Prostate gland (tissue), 2 donors: ENCODE data around the gene COMT. TPM values are rescaled to one million over a fixed set of nuclear protein-coding genes. Genes with fewer than 3 reads are reported as not detected.

Source experiments
- DNase-seq: peaks from one replicate; pipeline ENCODE4 v3.0.0-alpha.2; 2019; ENCODE audit warnings: low spot score
- H3K27ac ChIP-seq, 2 donors: fragments of 200-600 bp; sonication (generic); 2 replicates each; pipeline ENCODE4 v1.5.1; 2017 to 2019
- H3K27me3 ChIP-seq: fragments of 200-600 bp; sonication (generic); replicated peaks from 2 replicates; pipeline ENCODE4 v1.5.1; 2019; ENCODE audit not compliant: insufficient read depth
- H3K36me3 ChIP-seq, 2 donors: fragments of 200-600 bp; sonication (generic); 1 replicate in 1 of 2; 2 replicates in 1 of 2; pipeline versions ENCODE4 v1.5.1 to v1.8.1; 2017 to 2019
- H3K4me1 ChIP-seq: fragments of 200-600 bp; sonication (generic); replicated peaks from 2 replicates; pipeline ENCODE4 v1.5.1; 2019
- H3K4me3 ChIP-seq, 2 donors: fragments of 200-600 bp; sonication (generic); 2 replicates each; pipeline ENCODE4 v1.5.1; 2017 to 2019
- H3K9me3 ChIP-seq: fragments of 200-600 bp; sonication (generic); 2 replicates; pipeline ENCODE4 v1.5.1; 2017
- CTCF ChIP-seq, 4 experiments: fragments of 200-600 bp in 2 of 4; fragments of 450-650 bp in 2 of 4; sonication (generic) in 2 of 4; IDR thresholded peaks; 1 replicate in 3 of 4; 2 replicates in 1 of 4; pipeline ENCODE4 v1.5.1; 2016 to 2019; ENCODE audit warnings: antibody characterized with exemption in 4 of 4, mild to moderate bottlenecking in 2 of 4, moderate library complexity in 2 of 4
- POLR2A ChIP-seq: fragments of 450-650 bp; IDR thresholded peaks from one replicate; pipeline ENCODE4 v1.6.1; 2016; ENCODE audit warnings: antibody characterized with exemption, mild to moderate bottlenecking
- POLR2AphosphoS5 ChIP-seq: sonication (generic); formaldehyde crosslinking; IDR thresholded peaks from one replicate; pipeline ENCODE4 v1.6.1; 2017; ENCODE audit warnings: antibody characterized with exemption
- WGBS: methylation state at CpG from one replicate; pipeline ENCODE4 v1.1.5; 2018; 5-methylcytosine and 5-hydroxymethylcytosine counted together
- intact Hi-C: fragments of 100-400 bp; cut with DNase I; formaldehyde crosslinking; loops from one replicate; pipeline ENCODE4 v1.14.2; 2022
- total RNA-seq, 2 donors: library from RNA; depleted of rRNA; stranded (reverse); fragments of >200 nt; gene quantifications; one replicate each; pipeline ENCODE4 v1.1.0, GENCODE V29; 2016

COMT gene
- total RNA-seq, 2 donors from 2014 or later, result 456 to 513 TPM

GRCh38 chr22:19895160-19895849 is 46.3 kb upstream of the COMT start:
- Histone ChIP-seq H3K27me3 (no peaks in the 10 kb centered on the region), H3K4me3 (no peak overlapping the region), H3K36me3 (no peaks in the 10 kb centered on the region), H3K27ac (no peak overlapping the region), H3K4me1 (peaks cover 21% of the 10 kb centered on the region), H3K9me3 (no peaks in the 10 kb centered on the region)
- intact Hi-C loops, result no loop called here
- no peak for TF ChIP-seq POLR2AphosphoS5
- TF ChIP-seq CTCF (IDR thresholded peaks at IDR 0.05), result no peak
- TF ChIP-seq POLR2A, result no peak
- no peak for DNase-seq
- WGBS, result 96% methylated on average over 23 of the region's 23 CpGs

- intact Hi-C loops, result no loop called here
- 60% methylated on average over 15 of the region's 15 CpGs for WGBS
- Histone ChIP-seq H3K9me3 (no peaks in the 10 kb centered on the region), H3K4me1 (peaks cover 14% of the 10 kb centered on the region), H3K27ac (no peak overlapping the region), H3K27me3 (no peaks in the 10 kb centered on the region), H3K4me3 (no peak overlapping the region), H3K36me3 (no peaks in the 10 kb centered on the region)
- no peak for DNase-seq
- TF ChIP-seq POLR2A (no peak), CTCF (IDR thresholded peaks at IDR 0.05) (no peak), POLR2AphosphoS5 (no peak)
Measured at GRCh38 chr22:19896665-19897355, 44.8 kb upstream of the COMT start.

- Histone ChIP-seq H3K4me1 (peaks cover 8% of the 10 kb centered on the region), H3K27ac (no peak overlapping the region), H3K27me3 (no peaks in the 10 kb centered on the region), H3K9me3 (no peaks in the 10 kb centered on the region), H3K36me3 (no peaks in the 10 kb centered on the region), H3K4me3 (no peak overlapping the region)
- 92% methylated on average over 16 of the region's 16 CpGs for WGBS
- TF ChIP-seq POLR2A (no peak), POLR2AphosphoS5 (no peak), CTCF (IDR thresholded peaks at IDR 0.05) (no peak)
- intact Hi-C loops, result no loop called here
- no peak for DNase-seq
Measured at GRCh38 chr22:19897726-19898125, 43.8 kb upstream of the COMT start.

- intact Hi-C loops, result no loop called here
- Histone ChIP-seq H3K4me1 (peaks cover 5% of the 10 kb centered on the region), H3K27ac (no peak overlapping the region), H3K27me3 (no peaks in the 10 kb centered on the region), H3K36me3 (no peaks in the 10 kb centered on the region), H3K4me3 (no peak overlapping the region), H3K9me3 (no peaks in the 10 kb centered on the region)
- no peak for TF ChIP-seq POLR2A
- no peak for TF ChIP-seq POLR2AphosphoS5
- TF ChIP-seq CTCF (IDR thresholded peaks at IDR 0.05), result no peak
- DNase-seq, result no peak
- WGBS, result 82% methylated on average over 7 of the region's 7 CpGs
Measured at GRCh38 chr22:19898145-19898544, 43.4 kb upstream of the COMT start.
